Measurements from ENCODE around the gene RAP1GAP2.
"Not testable (repeated sequence)": the region's sequence is repeated elsewhere in the genome, so short reads cannot be mapped to it uniquely, and the experiment has no call there.

The RAP1GAP2 gene

DNA sequence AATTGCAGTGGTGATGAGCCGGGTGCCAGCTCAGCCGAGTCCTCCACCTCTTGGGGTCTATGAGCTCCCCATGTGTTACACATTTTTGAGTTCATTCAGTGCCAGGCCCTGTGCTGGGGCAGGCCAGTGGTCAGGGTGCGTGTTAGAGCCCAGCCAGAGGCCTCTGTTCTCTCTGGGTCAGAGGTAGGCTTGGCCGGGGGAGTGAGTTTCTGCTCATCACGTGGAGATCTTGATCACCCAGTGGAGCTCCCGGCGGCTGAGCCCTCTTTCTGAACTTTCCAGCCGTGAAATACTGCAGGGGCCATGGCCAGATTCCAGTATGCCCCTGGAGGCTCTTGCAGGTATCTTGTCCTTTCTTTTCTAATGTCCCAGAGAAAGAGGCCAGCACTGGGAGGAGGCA lies 93.0 kb downstream of the RAP1GAP2 start:
- DNase-seq: no peak

GRCh38 chr17:2890778-2891177 lies 94.5 kb downstream of the RAP1GAP2 start:
- not testable (repeated sequence) for DNase-seq

GRCh38 chr17:2892305-2892971 lies 96.2 kb downstream of the RAP1GAP2 start:
- DNase-seq: no peak

- no peak for DNase-seq
Observed at GRCh38 chr17:2893422-2893914, 97.2 kb downstream of the RAP1GAP2 start.

GRCh38 chr17:2894782-2895181 lies 98.5 kb downstream of the RAP1GAP2 start:
- DNase-seq: no peak

DNA sequence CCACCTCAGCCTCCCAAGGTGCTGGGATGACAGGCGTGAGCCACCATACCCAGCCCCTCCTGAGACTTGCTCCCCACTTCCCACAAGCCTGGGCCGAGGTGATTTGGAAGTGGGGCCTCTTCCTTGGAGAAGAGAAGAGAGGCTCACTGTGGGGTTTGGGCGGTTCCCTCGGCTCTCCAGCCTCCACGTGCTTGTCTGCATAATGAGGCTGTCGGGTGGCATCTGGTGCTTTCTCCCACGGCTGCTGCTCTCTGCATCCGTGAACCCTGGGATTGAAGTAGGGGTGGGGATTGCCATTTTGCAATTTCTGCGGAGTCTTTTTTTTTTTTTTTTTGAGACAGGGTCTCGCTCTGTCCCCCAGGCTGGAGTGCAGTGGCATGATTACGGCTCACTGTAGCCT lies 101.4 kb downstream of the RAP1GAP2 start:
- DNase-seq: no peak

DNA sequence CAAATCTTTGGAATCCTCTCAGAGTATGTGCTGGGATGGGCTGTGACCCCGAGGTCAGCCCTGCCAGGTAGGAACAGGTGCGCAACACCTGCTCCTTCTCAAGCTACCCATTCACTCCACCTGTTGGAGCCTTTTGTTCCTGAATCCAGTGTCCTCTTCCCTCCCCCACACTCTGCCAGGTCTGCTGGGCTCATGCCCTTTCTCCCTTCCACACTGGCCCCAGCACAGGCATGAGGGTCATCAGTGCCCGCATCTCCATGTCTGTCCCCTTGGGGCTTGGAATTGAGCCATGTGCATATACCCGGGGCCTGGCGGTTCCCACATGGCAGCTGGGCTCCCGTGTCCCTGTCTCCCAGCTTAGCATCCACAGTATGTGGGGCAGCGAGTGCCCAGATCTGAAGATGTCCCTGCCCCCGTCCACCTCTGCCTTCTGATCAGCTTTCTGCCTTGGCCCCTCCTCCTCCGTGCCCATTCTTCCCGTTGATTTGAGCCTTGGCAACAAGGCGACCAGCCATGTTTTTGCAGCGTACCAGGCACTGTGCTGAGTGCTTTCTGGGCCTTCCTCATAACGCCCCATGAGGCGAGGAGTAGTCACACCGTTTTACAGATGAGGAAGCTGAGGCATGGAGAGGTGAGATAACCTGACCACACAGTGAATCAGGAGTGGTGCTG lies 102.2 kb downstream of the RAP1GAP2 start:
- no peak for DNase-seq

GRCh38 chr17:2899906-2900305 lies 103.7 kb downstream of the RAP1GAP2 start:
- DNase-seq: no peak

GRCh38 chr17:2900842-2901241 lies 104.6 kb downstream of the RAP1GAP2 start:
- DNase-seq: no peak

DNA sequence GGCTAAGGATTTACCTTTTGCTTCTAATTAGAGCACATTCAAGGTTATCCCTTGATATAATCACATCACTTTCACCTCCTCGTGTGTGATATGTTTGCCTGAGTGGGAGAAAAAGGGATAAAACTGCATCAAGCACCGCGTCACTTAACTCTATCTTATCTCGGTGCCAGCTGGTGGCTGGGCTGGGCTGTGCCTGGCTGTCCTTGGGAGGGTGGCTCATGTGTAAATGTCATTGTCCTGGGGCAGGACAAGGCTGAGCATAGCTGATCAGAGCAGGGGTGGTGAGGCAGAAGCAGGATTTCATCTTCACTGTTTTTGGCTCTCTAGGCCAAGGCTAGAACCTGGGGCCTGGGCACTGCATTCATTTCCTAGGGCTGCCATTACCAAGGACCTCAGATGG lies 105.3 kb downstream of the RAP1GAP2 start:
- no peak for DNase-seq

DNA sequence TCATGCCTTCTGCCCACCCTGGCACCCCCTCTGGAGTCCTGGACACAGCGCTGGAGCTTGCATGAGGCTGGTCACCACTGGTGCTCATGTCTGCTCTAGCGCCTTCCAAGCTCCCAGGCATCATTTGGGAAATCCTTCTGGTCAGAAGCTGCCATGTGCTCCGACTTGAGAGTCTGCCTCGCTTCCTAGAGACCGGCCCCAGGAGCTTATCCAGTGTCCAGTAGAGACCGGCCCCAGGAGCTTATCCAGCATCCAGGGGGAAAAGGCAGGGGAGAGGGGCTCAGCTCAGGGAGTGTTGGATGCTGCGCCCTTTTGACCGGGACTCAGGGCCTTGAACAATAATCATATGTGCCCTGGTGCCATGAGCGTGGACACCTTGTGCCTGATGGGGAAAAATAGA lies 106.3 kb downstream of the RAP1GAP2 start:
- no peak for DNase-seq

DNA sequence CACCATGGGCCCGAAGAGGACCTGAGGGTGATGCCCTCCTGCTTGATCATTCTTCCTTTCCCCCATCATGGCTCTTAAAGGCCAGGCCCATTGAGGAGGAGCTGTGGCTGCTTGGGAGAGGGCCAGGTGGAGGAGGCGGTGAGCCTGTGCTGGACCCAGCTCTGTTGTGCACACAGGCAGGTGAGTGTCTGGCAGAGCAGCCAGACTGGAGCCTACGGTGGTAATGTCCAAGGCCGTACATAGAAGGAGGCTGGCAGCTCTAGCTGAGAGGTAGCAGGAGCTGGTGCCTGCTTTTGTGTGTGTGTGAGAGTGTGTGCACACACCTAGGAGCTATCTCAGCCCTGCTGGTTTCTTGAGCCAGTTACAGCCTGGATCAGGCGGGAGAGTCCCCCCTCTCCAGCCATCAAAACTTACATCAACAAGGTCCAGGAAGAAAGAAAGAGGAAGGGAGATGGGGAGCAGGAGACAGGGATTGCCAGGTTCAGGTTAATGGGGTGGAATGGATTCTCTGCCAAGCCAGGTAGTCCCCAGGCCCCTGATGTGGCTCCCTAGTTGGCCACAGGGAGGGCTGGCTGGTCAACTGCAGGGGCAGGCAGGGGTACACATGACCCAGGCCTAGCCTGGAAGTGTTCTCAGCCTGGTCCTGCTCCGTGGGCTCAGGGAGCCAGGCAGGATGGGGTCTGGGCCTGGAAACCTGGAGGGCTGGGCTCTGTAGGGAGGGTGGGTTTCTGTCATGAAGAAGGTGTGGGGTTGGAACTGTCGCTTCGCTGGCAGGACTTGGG lies 107.1 kb downstream of the RAP1GAP2 start:
- peak; percentile 14 for DNase-seq

DNA sequence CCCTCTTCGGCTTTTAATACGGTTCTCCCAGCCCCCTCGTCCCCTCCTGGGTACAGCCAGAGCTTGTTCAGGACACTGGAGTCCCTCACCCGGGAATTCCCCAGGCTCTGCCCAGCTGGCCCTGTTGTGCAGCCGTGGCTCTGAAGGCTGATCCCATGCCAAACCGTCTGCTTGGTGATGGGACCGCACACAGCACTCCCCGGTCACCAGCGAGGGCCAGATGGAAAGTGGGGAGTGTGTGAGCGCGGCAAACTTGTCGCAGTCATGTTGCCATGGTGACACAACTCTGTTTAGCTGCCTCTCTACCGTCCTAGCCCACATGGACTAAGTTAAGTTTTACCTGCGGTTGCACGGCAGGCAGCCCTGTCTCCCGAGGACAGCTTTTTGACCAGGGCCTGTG lies 107.9 kb downstream of the RAP1GAP2 start:
- peak; percentile 5 for DNase-seq

DNA sequence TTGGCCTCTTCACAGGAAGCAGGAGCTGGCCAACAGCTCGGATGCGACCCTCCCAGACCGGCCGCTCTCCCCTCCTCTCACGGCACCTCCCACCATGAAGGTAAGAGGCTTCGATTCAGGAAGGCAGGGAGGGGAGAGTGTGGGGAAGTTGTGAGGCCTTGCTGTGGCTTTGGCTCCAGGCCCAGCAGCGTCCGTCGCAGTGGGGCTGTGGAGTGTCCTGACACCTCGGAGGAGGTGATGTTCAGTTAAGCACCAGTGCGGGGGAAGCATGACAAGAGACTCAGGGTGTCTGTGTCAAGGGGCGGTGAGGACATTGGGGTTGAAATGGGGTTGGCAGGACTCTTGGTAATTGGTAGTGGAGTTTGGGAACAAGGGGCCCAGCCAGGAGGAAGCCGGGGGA lies 109.0 kb downstream of the RAP1GAP2 start:
- DNase-seq: no peak

DNA sequence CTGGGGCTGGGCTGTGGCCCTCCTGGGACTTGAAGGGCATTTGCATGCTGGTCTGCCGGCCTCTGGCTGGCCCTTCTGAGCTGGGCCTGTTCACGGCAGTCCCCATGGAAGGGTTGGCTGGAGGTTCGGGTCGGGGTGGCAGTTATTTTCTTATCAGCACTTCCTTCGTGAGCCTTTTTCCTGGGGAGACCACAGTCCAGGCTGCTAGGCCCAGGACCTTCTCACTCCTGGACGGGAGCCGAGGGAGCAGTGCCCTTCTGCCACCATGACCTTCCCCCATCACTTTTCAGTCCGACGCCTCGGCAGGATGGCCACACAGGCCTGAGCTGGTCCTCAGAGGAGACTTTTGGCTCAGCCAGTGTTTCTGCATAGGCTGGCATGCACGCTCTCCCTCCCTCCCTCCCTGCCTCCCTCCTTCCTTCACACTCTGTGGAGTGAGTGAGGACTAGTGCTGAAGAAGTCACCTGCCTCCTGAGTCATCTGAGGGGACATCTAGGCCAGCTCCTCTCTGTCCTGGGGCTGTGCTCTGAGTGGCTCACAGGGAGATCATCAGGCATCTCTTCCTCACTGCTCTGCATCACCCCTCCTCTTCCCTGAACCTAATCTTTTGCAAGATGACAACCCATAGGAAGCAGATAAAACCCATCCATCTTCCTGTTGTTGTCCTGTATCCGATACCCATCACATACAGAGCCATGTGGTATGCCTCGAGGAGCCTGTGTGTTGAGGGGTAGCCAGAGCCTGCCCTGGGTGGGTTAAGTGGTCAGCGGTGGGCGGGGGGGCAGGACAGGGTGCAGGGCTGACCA lies 109.7 kb downstream of the RAP1GAP2 start:
- no peak for DNase-seq

GRCh38 chr17:2906901-2907300 lies 110.7 kb downstream of the RAP1GAP2 start:
- DNase-seq: no peak

- no peak for DNase-seq
Observed at GRCh38 chr17:2909175-2909845, 113.1 kb downstream of the RAP1GAP2 start.

- no peak for DNase-seq
Observed at GRCh38 chr17:2909846-2910234, 113.6 kb downstream of the RAP1GAP2 start.

- no peak for DNase-seq
Observed at GRCh38 chr17:2911035-2911754, 115.0 kb downstream of the RAP1GAP2 start.

- no peak for DNase-seq
Observed at GRCh38 chr17:2911755-2912111, 115.5 kb downstream of the RAP1GAP2 start.

- no peak for DNase-seq
Observed at GRCh38 chr17:2912754-2913153, 116.5 kb downstream of the RAP1GAP2 start.

DNA sequence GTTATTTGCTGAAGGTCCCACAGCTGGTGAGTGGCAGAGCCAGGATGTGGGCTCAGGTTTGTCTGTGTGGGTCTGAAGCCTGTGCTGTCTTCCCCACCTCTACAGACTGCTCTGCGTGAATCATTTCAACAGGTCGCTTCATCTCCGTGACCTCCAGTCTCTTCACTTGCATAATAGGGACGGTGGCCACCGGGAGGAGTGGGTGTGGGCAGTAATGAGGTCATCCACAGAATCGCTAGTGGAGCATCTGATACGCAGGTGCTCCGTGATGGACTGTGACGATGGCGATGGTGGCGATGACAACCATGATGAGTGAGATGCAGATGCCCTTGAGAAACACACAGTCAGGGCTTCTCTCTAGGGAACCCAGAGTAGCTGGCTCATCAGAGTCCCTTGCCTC lies 120.2 kb downstream of the RAP1GAP2 start:
- no peak for DNase-seq

All from NCI-H1092 treated with DMSO at 0.1 percent for 48 hours (cell line).